ENCODE data around the gene ZFP2.
"Not testable (repeated sequence)": the region's sequence is repeated elsewhere in the genome, so short reads cannot be mapped to it uniquely, and the experiment has no call there.

ZFP2 gene

DNA sequence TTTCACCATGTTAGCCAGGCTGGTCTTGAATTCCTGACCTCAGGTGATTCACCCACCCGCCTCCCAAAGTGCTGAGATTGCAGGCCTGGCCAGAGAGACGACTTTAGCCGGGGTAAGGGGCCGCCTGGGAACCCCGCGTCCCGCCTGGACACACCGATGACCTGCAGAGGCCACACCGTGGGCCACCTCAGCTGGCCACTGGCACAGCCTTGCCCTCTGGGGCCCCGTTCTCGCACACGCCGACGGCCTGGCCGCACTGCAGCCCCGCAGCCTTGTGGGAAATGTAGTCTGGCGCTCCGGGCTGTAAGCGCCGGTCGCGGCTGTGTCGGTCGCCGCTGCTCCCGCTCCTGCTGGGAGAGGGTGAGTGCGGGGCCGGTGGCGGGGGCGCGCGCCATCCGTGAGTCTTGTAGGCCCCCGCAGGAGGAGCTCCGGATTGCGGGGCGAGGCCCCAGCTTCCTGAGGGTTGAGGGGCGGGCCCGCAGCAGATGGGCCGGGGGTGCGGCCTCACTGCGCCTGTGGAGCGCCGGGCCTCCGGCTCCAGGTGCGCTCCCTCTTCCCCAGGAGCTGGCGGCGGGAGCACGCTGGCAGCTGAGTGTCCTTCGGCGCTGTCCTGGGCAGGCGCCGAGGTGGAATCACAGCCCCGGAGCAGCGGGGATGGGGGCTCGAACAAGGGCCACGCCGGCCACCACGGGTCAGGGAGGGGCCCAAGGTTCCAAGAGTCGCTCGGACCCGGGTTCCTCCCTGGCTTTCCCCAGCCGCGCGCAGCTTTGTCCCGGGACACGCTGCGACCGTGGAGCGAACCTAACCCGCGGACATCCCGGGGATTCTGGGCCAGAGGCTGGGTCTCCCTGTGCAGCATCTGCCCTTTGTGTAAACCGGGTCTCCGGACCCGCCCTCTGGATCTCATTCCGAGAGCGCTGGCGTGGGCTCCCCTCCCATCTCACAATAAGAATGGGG, at the start of gene ZFP2:
ZFP2 (plus strand) TSS at position 299 of the 957 bp plus-strand sequence. CDS start 35,401 bp downstream, outside the sequence.
- DNase-seq: peak; percentile 2

DNA sequence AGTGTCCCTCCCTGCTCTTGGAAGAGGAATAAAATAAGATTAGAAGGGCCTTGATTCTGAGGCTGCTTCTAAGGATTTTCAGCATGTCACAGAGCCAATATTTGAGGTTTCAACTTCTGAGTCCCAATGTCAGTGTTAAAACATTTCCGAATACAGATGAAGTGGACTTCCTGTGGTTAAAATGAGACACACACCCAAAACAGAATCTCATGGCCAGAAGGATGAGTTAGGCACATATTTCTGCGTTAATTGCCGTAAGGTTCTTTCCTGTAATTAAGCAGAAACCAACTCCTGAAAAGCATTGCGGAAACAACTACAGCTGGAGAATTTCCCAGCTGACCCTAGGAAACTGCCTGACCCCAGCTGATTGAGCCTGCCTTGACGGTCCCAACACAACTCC, 46.4 kb upstream of the ZFP2 start:
- no peak for DNase-seq

DNA sequence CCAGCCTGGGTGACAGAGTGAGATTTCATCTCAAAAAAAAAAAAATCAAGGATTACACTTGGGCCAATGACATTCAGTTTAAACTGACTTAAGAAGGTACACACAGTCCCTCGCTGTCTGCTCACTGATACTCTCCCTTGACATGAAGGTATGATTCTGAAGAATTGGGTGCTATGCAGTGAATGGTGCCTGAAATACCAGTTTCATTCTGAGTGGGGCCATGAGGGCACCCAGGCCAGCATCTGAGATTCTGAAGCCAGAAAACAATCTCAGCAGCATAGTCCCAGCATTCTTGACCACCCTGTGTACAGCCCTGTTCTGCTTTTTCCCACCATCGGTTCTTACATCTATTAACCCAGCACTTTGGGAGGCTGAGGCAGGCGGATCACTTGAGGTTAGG, 43.8 kb upstream of the ZFP2 start:
- no peak for DNase-seq

DNA sequence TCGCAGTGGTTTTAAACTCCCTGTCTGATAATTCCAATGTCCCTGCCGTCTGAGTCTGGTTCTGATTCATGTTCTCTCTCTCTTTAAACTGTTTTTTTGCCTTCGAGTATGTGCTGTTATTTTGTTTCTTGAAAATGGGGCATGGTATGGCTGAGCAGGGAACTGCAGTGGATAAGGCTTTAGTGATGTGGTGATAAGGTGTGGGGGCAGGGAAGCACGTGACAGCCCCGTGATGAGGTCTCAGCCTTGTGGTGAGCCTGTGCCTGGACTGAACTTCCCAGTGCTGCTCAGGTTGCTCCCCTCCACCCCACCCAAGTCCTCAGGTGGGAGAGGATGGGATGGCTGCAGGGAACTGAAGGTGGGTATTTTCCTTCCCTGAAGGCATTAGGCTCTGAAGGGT, 41.4 kb upstream of the ZFP2 start:
- DNase-seq: no peak

DNA sequence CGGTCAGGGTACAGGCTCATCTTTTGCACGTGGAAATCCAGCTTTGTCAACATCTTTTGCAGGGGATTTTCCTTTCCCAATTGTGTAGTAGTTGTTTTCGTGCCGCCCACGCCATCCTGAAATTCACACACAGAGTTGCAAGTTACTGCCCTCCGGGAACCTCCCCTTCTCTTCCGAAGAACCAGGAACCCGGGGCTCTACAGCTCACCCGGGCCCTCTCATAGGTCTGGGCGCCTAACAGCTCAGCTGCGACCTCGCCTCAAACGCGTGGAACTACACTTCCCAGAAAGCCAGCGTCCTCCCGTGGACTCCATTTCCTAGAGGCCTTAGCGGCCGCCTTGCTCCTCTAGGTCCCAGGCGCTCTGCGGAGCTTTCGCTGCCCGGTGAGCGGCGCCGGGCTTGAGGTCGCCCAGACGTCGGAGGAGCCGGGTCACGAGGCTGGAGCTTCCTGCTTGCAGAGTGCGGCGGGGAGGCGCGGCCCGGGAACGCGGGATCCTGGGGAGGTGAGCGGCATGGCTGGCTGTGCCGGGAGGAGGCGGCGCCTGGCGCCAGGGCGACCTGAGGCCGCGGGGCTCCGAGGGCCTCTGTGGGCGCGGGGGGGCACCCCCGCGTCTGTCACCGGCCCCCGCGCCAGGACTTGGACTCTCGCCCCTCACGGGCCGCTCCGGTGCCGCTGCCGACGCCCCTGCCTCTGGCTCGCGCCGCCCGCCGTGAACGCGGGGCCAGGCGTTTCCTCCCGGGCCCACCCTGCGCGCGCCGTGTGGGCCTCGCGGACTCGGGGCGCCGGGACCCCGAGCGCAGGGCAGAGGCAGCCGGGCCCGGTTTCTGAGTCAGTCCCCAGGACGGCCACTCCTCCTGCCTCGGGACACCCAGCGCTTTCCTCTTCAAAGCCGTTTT, 35.8 kb upstream of the ZFP2 start, which contains the start of gene ZNF354B:
ZNF354B (plus strand) TSS at position 329 of the 897 bp plus-strand sequence. CDS start 1,095 bp downstream, outside the sequence.
- DNase-seq: peak; percentile 84

DNA sequence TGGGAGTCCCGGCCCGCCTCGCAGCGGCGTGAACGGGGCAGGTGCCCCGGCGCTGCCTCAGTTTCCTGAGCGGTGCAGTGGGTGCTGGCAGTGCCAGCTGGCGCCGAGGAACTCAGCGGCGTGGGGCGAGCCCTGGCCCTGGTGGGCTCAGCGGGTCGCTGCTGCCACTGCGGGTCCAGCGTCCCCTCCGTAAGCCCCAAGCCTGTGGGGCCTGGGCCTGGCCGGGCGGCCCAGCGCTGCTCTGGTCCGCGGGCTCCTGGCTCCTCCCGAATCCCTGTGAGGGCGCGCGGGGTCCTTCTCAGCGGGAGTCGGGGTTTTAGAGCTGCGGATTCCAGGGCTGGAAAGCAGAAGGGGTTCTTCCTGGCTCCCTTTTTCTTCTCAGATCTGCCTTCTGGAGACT, 35.1 kb upstream of the ZFP2 start:
- not testable (repeated sequence) for DNase-seq

DNA sequence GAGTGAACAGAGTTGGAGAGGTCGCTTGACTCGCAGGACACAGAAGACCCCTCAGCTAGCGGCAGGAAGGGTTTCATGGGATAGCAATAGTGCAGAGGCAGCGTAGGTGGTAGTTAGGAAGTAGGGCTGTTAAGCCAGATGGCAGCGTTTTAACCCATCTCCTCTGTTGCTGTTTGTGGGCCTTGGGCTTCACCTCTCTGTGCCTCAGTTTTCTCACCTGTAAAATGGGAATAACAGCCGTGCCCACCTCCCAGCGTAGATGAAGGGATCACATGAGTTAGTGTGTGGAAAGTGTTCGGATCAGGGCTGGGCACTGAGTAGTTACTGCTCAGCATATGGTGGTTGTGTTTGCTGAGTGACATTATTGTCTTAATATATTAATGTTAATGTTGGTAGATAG, 34.1 kb upstream of the ZFP2 start:
- no peak for DNase-seq

DNA sequence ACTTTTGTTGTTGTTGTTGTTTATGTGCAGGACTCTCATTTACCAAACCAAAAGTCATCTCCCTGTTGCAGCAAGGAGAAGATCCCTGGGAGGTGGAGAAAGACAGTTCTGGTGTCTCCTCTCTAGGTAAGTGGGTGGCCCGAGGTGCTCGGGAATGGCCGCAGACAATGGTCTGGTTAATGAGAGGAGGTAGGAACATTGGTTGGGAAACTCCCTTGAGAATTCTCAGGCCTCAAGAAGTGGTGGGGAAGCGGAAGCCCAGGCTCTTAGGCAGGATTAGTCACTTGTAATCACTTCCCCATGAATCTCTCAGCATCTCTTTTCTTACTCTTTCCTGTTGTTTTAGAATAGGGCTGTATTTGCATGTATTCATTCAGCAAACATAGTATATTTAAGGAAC, 28.8 kb upstream of the ZFP2 start:
- no peak for DNase-seq

DNA sequence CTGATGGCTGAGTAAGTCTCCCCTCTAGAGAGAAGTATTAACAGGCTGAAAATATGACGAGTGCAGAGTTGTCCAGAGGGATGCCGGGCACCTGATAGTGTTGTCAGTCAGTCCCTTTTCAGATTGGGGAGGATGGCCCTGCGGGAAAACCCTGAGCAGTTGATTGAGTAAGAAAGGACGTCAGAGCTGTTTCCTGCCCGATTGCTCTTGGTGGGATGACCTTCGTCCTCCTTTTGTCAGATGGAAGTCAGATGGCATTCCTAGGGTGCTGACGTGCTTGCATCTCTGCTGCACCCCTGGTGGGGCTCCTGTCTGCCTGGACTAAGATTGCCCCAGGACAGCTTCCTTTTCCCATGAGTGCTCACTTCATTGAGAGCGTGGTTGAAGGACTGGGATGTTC, 26.1 kb upstream of the ZFP2 start:
- no peak for DNase-seq

DNA sequence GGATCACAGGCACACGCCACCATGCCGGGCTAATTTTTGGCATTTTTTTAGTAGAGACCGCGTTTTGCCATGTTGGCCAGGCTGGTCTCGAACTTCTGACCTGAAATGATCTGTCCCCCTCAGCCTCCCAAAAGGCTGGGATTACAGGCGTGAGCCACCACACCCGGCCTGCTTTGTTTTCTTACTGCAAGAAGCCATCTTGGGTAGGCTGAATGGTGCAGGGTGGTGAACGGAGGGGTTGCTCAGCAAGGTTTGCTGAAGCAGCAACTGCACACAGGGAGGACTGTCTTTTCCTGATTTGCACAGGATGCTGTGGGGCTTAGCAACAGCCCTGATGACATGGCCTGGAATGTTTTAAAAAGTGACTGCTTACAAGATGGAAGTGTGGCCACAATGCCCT, 25.3 kb upstream of the ZFP2 start:
- no peak for DNase-seq

DNA sequence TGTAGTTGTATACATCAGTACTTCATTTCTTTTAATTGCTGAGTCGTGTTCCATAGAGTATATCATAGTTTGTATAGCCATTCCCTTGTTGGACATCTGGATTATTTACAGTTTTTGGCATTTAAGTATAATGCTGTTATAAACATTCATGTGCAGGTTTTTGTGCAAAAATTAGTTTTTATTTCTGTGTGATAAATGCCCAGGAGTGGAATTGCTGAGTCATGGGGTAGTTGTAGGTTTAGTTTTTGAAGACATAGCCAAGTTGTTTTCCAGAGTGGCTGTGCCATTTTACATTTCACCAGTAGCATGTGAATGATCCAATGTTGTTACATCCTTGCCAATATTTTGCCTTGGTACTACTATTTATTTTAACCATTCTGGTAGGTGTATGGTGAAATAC, 23.4 kb upstream of the ZFP2 start:
- DNase-seq: no peak

DNA sequence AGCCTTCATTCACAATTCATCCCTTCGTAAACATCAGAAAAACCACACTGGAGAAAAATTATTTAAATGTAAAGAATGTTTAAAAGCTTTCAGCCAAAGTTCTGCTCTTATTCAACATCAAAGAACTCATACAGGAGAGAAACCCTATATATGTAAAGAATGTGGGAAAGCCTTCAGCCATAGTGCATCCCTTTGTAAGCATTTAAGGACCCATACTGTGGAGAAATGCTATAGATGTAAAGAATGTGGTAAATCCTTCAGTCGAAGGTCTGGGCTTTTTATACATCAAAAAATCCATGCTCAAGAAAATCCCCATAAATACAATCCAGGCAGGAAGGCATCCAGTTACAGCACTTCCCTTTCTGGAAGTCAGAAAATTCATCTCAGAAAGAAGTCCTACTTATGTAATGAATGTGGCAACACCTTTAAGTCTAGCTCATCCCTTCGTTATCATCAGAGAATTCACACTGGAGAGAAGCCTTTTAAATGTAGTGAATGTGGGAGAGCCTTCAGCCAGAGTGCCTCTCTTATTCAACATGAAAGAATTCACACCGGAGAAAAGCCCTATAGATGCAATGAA, 12.5 kb upstream of the ZFP2 start:
- not testable (repeated sequence) for DNase-seq

DNA sequence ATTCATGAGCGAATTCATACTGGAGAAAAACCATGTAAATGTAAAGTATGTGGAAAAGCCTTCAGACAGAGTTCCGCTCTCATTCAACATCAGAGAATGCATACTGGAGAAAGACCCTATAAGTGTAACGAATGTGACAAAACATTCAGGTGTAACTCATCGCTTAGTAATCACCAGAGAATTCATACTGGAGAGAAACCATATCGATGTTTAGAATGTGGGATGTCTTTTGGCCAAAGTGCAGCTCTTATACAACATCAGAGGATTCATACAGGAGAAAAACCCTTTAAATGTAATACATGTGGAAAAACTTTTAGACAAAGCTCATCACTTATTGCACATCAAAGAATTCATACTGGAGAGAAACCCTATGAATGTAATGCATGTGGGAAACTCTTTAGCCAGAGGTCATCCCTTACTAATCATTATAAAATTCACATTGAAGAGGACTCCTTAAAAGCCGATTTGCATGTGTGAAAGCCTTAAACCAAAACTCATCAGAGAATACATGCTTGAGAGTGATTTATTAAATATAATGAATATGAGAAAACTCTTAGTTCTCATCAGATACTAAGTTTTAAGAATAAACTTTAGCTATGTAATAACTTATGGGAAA, 11.8 kb upstream of the ZFP2 start:
- DNase-seq: no peak

DNA sequence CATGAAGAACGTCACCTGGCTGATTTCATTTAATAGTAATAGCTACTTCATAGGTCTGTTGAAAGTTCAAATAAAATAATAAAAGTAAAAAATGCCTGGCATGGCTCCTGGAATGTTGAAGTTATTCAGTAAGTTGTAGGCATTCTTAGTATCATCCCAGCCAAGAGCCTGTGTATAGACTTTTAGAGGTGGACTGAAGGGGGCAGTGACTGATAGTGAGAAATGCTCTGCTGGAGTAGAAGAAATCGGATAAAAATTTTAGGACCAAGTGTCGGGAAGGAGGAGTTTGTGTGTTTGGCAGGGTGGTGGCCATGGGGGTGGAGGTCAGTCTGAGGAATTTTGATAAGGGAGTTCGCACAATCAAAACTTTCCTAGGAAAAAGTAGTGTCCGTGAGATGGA, 3.6 kb downstream of the ZFP2 start:
- no peak for DNase-seq

DNA sequence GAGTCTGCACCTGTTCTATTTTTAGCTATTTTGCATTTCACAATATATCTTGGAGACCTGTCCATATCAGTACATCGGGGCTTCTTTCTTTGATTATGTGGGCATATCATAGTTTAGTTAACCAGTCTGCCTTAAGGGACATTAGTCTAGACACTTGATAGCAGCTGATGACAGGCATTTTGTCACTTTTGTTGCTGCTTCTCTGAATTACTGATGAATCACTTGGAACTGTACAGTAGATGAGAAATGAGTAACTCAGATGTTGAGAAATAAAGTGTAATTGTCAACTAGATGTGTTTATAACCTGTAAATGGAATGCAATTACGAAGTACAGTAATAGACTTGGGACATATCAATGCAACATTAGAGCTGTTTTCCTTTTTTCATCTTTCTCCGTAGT, 7.1 kb downstream of the ZFP2 start:
- no peak for DNase-seq

DNA sequence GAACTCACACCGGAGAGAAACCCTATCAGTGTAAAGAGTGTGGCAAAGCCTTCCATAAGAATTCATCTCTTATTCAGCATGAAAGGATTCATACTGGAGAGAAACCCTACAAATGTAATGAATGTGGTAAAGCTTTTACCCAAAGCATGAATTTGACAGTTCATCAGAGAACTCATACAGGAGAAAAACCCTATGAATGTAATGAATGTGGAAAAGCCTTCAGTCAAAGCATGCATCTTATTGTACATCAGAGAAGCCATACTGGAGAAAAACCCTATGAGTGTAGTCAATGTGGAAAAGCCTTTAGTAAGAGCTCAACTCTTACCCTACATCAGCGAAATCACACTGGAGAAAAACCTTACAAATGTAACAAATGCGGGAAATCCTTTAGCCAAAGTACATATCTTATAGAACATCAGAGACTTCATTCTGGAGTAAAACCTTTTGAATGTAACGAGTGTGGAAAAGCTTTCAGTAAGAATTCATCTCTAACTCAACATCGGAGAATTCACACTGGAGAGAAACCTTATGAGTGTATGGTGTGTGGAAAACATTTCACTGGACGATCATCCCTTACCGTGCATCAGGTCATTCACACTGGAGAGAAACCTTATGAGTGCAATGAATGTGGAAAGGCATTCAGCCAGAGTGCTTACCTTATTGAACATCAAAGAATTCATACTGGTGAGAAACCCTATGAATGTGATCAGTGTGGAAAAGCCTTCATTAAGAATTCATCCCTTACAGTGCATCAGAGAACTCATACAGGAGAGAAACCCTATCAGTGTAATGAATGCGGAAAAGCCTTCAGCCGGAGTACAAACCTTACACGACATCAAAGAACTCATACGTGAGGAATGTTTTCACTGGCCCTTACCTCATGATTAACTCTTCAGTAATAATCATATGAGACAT, 36.4 kb downstream of the ZFP2 start:
- no peak for DNase-seq

DNA sequence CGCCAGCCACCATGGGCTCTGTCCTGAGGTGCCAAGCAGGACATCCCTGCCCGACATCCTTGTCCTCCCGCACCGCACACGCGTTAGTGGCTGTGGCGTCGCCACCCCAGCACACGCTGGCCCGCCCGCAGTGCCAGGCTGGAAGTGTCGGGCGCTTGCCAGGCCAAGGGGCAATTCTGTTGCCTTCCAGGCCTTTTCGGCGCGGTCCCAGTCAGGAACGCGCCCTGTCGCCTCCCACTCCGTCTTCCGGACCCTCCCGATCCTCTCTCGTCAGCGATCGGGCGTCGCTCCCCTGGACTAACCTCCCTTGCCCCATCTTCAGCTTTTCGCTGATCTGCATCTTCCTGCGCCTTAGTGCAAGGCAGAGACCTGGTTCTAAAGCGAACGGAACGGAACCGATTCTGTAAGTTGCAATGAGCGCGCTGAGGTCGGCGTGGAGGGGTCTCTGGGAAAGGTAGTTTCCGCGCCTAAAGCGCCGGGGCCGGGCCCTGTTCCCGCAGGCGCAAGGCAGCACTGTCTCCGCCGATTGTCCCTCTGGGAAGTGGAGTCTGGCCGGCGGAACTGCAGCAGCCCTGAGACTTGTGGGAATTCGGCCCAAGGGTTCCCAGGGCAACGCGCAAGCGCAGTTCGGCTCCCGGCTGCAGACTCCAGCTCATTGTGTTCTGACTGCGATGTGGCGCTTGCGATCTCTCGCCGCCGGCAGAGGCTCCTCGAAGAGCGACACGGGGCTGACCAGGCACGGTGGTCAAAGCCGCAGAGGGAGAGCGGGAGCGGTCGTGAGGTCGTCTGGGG, 45.1 kb downstream of the ZFP2 start, which contains the start of gene ZNF454:
ZNF454 (plus strand) TSS at position 630 of the 792 bp plus-strand sequence. CDS start 1,594 bp downstream, outside the sequence.
- no peak for DNase-seq

DNA sequence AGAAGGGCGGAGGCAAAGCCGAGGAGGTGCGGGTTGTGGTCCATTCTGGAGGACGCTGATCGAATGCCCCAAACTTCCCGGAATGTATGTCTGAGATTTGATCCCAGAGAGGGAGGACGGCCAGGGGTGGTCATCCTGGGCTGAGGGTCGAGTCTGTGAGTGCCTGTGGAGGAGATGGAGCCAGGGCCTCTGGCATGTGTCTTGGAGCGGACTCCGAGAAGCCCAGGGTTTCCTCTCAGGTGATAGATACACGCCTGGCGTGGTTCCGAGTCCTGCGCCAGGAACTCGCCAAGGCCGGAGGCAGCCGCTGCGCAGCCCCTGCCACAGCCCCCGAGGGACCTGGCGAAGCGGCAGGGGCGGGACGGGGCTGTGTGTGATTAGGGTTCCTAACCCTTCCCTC, 45.6 kb downstream of the ZFP2 start:
- DNase-seq: no peak

DNA sequence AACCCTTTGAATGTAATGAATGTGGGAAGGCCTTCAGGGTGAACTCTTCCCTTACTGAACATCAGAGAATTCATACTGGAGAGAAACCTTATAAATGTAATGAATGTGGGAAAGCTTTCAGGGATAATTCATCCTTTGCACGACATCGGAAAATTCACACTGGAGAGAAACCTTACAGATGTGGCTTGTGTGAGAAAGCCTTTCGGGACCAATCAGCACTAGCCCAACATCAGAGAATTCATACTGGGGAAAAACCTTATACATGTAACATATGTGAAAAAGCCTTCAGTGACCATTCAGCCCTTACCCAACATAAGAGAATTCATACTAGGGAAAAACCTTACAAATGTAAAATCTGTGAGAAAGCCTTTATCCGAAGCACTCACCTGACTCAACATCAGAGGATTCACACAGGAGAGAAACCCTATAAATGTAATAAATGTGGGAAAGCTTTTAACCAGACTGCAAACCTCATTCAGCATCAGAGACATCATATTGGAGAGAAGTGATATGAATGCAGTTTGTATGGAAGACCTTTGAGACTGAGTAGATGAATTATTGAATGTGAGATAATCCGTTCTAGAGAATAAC, 69.8 kb downstream of the ZFP2 start:
- DNase-seq: no peak

DNA sequence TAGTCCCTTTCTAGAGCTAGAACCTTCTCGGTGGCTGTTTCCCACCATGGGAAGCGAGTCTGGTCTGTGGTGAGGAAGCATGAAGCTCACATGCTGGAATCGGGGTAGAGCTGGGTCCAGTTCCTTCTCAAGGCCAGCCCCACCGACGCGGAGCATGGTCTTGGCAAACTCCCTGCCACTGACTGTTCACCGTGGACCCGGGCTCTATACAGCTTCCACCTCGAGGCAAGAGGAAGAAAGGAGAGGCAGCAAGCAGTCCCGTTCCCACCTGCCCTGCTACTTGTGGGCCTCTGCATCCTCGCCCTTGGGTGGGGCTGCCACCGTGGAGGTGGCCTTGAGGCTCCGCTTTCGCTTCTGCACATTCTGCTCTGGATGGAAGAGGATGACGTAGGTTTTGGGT, 85.7 kb downstream of the ZFP2 start:
- no peak for DNase-seq
